COLO829 (cell line): Measurements from ENCODE around the gene LHFPL2.
A peak's percentile ranks its signal among the peaks of the same experiment; 100 is the strongest.

Experiments used
- DNase-seq: peaks from one replicate; pipeline ENCODE4 v3.0.0; 2012; ENCODE audit warnings: low spot score

Gene LHFPL2

GRCh38 chr5:78522476-78523260 is 125.9 kb downstream of the LHFPL2 start:
- DNase-seq, result no peak

GRCh38 chr5:78521455-78521854 is 127.1 kb downstream of the LHFPL2 start:
- DNase-seq, result no peak

GRCh38 chr5:78519198-78519941 is 129.2 kb downstream of the LHFPL2 start:
- no peak for DNase-seq

- DNase-seq, result no peak
These were observed 130.0 kb downstream of the LHFPL2 start for GRCh38 chr5:78518365-78519197.

- no peak for DNase-seq
These were observed 132.9 kb downstream of the LHFPL2 start for GRCh38 chr5:78515670-78516069.

GRCh38 chr5:78514427-78515330 is 133.9 kb downstream of the LHFPL2 start:
- DNase-seq, result no peak

GRCh38 chr5:78513441-78513840 is 135.1 kb downstream of the LHFPL2 start:
- no peak for DNase-seq

GRCh38 chr5:78512435-78512834 is 136.1 kb downstream of the LHFPL2 start:
- DNase-seq, result no peak

- DNase-seq, result peak; percentile 84
These were observed 137.3 kb downstream of the LHFPL2 start for GRCh38 chr5:78511121-78511906.

GRCh38 chr5:78509884-78510769 is 138.4 kb downstream of the LHFPL2 start:
- DNase-seq, result no peak

- DNase-seq, result no peak
These were observed 139.3 kb downstream of the LHFPL2 start for GRCh38 chr5:78509145-78509865.

- no peak for DNase-seq
These were observed 140.3 kb downstream of the LHFPL2 start for GRCh38 chr5:78508186-78508765.

GRCh38 chr5:78507531-78507930 is 141.0 kb downstream of the LHFPL2 start:
- no peak for DNase-seq

- DNase-seq, result no peak
These were observed 142.1 kb downstream of the LHFPL2 start for GRCh38 chr5:78506261-78507024.

- no peak for DNase-seq
These were observed 142.7 kb downstream of the LHFPL2 start for GRCh38 chr5:78505860-78506259.

GRCh38 chr5:78504704-78505677 is 143.6 kb downstream of the LHFPL2 start:
- no peak for DNase-seq
